Lower lobe of right lung (tissue), 2 donors: ENCODE data around the gene MMP25. TPM values are rescaled to one million over a fixed set of nuclear protein-coding genes. Genes with fewer than 3 reads are reported as not detected.

Experiments
- ATAC-seq, 2 donors: fragments of 200-7000 bp; cut with Tn5 transposase; one replicate each; pipeline ENCODE4 v1.9.1; 2020 to 2022; ENCODE audit warnings: mild to moderate bottlenecking in 2 of 2, moderate library complexity in 2 of 2
- DNase-seq: peaks from one replicate; pipeline ENCODE4 v3.0.0-alpha.2; 2020
- H3K27ac ChIP-seq: fragments of 200-600 bp; one replicate; pipeline ENCODE4 v1.8.0; 2022
- H3K27me3 ChIP-seq: fragments of 200-600 bp; one replicate; pipeline ENCODE4 v1.8.0; 2022; ENCODE audit warnings: low read depth
- H3K36me3 ChIP-seq: fragments of 200-600 bp; one replicate; pipeline ENCODE4 v1.8.0; 2022; ENCODE audit warnings: mild to moderate bottlenecking
- H3K4me1 ChIP-seq: fragments of 200-600 bp; one replicate; pipeline ENCODE4 v1.8.0; 2022
- H3K4me3 ChIP-seq: fragments of 200-600 bp; one replicate; pipeline ENCODE4 v1.8.0; 2022; ENCODE audit warnings: mild to moderate bottlenecking
- H3K9me3 ChIP-seq: fragments of 200-600 bp; one replicate; pipeline ENCODE4 v1.8.0; 2022
- intact Hi-C: fragments of 100-400 bp; cut with DNase I; formaldehyde crosslinking; loops from one replicate; pipeline ENCODE4 v1.11.0; 2022
- total RNA-seq: library from RNA; stranded (reverse); fragmentation: NEBNext Ultra II Directional; extraction: Animal tissue kit (Norgen Biotek cat#: 25700); gene quantifications from one replicate; pipeline ENCODE4 v1.2.1, GENCODE V29; 2021
- TF ChIP-seq, protein P1 (sequence below): fragments of 200-600 bp; IDR thresholded peaks from one replicate; pipeline ENCODE4 v1.8.0; 2022; ENCODE audit warnings: antibody characterized with exemption, mild to moderate bottlenecking
- donor health status: DM: no; HTN: yes; CAD: no; lungs with severe emphysema.

The MMP25 gene
- total RNA-seq, 1 donor from 2014 or later, result 22.7 TPM

DNA sequence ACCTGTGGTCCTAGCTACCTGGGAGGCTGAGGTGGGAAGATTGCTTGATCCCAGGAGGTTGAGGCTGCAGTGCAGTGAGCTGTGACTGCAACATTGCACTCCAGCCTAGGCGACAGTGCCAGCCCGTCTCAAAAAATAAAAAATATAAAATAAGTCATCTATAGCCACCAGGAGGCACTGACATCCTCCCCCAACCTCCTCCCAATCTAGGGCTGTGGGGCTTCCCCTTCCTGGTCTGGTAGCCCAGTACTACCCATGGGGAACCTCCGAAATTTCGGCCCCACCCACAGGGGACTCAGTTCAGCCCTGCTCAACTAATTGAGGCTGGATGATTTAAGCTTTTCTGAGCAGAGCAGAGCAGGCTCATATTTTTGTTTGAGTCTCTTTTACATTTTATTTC is 49.5 kb downstream of the MMP25 start:
- TF ChIP-seq, protein P1, sequence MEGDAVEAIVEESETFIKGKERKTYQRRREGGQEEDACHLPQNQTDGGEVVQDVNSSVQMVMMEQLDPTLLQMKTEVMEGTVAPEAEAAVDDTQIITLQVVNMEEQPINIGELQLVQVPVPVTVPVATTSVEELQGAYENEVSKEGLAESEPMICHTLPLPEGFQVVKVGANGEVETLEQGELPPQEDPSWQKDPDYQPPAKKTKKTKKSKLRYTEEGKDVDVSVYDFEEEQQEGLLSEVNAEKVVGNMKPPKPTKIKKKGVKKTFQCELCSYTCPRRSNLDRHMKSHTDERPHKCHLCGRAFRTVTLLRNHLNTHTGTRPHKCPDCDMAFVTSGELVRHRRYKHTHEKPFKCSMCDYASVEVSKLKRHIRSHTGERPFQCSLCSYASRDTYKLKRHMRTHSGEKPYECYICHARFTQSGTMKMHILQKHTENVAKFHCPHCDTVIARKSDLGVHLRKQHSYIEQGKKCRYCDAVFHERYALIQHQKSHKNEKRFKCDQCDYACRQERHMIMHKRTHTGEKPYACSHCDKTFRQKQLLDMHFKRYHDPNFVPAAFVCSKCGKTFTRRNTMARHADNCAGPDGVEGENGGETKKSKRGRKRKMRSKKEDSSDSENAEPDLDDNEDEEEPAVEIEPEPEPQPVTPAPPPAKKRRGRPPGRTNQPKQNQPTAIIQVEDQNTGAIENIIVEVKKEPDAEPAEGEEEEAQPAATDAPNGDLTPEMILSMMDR, result peak; percentile 22
- DNase-seq, result peak; percentile 71
- H3K4me1 ChIP-seq, result peaks cover 22% of the 10 kb centered on the region
- no peaks in the 10 kb centered on the region for H3K9me3 ChIP-seq
- intact Hi-C loops, result no loop called here
- H3K27ac ChIP-seq, result peak overlapping the region; percentile 18
- no peaks in the 10 kb centered on the region for H3K27me3 ChIP-seq
- no peaks in the 10 kb centered on the region for H3K36me3 ChIP-seq
- peak; percentile 34 to 53 for ATAC-seq
- H3K4me3 ChIP-seq, result no peak overlapping the region

DNA sequence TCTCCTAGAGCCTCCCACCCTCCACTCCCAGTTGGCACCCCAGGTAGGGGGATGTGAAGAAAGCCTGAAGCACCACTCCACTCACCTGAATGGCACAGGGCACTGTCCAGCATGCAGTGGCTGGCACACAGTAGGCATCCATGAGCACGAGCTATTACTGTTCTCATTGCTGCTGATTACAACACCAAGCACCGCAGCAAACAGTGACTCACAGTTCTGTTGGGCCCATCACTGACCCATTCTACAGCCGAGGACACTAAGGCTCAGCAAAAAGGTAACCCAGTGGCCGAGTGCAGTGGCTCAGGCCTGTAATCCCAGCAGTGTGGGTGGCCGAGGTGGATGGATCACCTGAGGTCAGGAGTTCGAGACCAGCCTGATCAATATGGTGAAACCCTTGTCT is 50.0 kb downstream of the MMP25 start:
- H3K9me3 ChIP-seq, result no peaks in the 10 kb centered on the region
- H3K4me1 ChIP-seq, result peaks cover 27% of the 10 kb centered on the region
- no peaks in the 10 kb centered on the region for H3K27me3 ChIP-seq
- TF ChIP-seq, protein P1, result no peak
- intact Hi-C loops, result no loop called here
- no peak overlapping the region for H3K4me3 ChIP-seq
- H3K27ac ChIP-seq, result peak overlapping the region; percentile 18
- DNase-seq (no peak), ATAC-seq (no peak)
- no peaks in the 10 kb centered on the region for H3K36me3 ChIP-seq

DNA sequence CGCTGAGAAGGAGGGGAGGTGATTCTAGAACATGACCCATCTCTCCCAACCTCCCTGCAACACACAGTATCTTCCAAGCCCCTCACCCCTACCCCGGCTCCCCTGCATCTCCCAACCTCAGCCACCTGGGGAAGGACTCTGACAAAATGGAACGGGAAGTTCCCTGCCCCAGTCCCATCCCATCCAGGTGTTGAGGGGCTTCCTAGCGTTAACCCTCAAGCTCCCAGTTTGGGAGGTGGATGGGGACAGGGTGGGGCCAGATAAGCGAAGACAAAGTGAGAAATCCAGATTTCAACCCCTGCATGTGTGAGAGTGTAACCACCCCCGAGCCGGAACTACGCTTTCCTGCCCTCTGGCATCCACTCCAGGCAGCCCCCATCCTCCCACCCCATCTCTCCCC is 50.9 kb downstream of the MMP25 start:
- no peaks in the 10 kb centered on the region for H3K9me3 ChIP-seq
- DNase-seq, result no peak
- H3K36me3 ChIP-seq, result no peaks in the 10 kb centered on the region
- no peak overlapping the region for H3K4me3 ChIP-seq
- intact Hi-C loops, result no loop called here
- TF ChIP-seq, protein P1, result no peak
- H3K27ac ChIP-seq, result no peak overlapping the region
- H3K4me1 ChIP-seq, result peaks cover 34% of the 10 kb centered on the region
- H3K27me3 ChIP-seq, result no peaks in the 10 kb centered on the region
- ATAC-seq, result no peak

DNA sequence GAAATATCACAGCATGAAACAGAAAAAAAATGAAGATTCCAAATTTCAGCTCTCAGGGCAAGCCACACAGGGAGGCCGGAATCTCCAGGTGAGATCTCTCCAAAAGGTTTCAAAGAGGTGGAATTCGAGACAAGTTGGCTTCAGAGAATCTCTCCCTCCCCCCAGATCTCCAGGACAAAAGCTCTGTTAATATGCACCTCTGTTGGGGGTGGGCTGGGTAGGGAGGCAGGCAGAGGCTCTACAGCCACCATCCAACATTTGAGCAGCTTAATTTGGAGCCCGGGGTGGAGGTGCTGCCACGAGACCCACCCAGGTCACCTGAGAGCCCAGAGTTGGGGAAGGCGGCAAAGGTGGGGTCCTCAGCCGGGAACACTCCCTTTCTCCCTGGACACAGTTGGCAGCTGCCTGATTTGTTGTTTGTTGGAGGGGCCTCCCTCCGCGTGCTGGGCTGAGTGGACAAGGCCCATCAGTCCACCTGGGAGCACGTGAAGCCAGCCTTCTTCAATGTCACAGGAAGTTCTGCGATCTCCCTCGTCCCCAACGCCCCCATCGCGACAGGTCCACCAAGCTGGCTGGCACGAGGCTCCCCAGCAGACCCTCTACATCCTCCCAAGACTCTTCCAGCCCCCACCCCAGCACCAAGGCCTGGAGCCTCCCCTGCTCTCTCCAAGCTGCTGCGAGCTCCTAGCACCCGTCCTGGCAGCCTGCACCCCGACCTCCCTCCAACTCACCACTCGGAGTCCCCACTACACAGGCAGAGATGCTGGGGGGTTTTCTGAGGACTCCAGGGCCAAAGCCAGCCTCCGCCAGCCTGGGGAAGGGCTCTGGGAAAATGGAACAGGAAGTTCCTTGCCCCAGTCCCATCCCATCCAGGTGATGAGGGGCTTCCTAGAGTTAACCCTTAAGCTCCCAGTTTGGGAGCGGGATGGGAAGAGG is 52.4 kb downstream of the MMP25 start, which contains the start of gene ZSCAN10:
Gene ZSCAN10, minus strand, starts transcription at position 836 of the 936 bp plus-strand sequence. CDS start 6,357 bp downstream, outside the sequence.
- ATAC-seq (no peak), DNase-seq (no peak)
- peak within 1 kb of the TSS; percentile 31 for H3K27ac ChIP-seq
- peaks cover 34% of the 10 kb centered on the region for H3K4me1 ChIP-seq
- no peaks in the 10 kb centered on the region for H3K27me3 ChIP-seq
- H3K4me3 ChIP-seq, result peak within 1 kb of the TSS; percentile 44
- H3K36me3 ChIP-seq, result no peaks in the 10 kb centered on the region
- H3K9me3 ChIP-seq, result no peaks in the 10 kb centered on the region
- intact Hi-C loops, result no loop called here
- TF ChIP-seq, protein P1, result no peak

DNA sequence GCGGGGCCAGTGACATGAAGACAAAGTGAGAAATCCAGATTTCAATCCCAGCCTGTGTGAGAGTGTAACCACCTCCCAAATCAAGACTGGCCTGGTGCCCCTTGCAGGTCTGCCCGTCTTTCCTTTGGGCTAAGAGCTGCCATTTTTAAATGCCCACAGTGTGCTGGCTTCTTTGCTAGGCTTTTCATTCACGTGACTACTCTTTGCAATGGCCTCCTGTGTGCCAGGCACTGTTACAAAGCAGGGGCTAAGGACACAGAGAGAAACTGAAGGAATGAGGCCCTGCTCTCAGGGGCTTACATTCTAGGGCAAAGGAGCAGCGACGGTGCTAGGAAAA is 53.0 kb downstream of the MMP25 start:
- H3K4me3 ChIP-seq, result no peak overlapping the region

More for the DNA sequence above, 53.0 kb downstream of the MMP25 start:
- H3K36me3 ChIP-seq, result no peaks in the 10 kb centered on the region
- ATAC-seq (no peak), DNase-seq (no peak)
- H3K9me3 ChIP-seq, result no peaks in the 10 kb centered on the region
- peak overlapping the region; percentile 31 for H3K27ac ChIP-seq
- peaks cover 34% of the 10 kb centered on the region for H3K4me1 ChIP-seq
- intact Hi-C loops, result no loop called here
- TF ChIP-seq, protein P1, result no peak
- no peaks in the 10 kb centered on the region for H3K27me3 ChIP-seq
